K562 (cell line): Measurements from ENCODE around the gene TMED5. TPM values are rescaled to one million over a fixed set of nuclear protein-coding genes. Genes with fewer than 3 reads are reported as not detected.

Experiments
- CC2D1A ChIP-seq: fragments of 450-650 bp; IDR thresholded peaks from 2 replicates; pipeline ENCODE4 v1.6.1; 2017; ENCODE audit warnings: mild to moderate bottlenecking
- MAFK ChIP-seq: IDR thresholded peaks from 2 replicates; pipeline ENCODE4 v1.6.1; 2011; ENCODE audit warnings: low read length, improper control_type of control experiment
- NUFIP1 ChIP-seq: fragments of 450-650 bp; IDR thresholded peaks from 2 replicates; pipeline ENCODE4 v1.6.1; 2018; ENCODE audit not compliant: partially characterized antibody
- RAD21 ChIP-seq, 2 experiments: fragments of 250-450 bp in 1 of 2; fragments of 450-650 bp in 1 of 2; sonication (Bioruptor Pico) in 1 of 2; formaldehyde crosslinking in 1 of 2; IDR thresholded peaks in 1 of 2; conservative IDR thresholded peaks in 1 of 2; 2 replicates each; pipeline versions ENCODE4 v1.4.0 to v1.8.0; 2020 to 2022; ENCODE audit warnings: mild to moderate bottlenecking in 2 of 2, moderate library complexity in 1 of 2
- RFX5 ChIP-seq: IDR thresholded peaks from 2 replicates; pipeline ENCODE4 v1.6.1; 2011; ENCODE audit warnings: low read depth, mild to moderate bottlenecking, improper control_type of control experiment, low read length
- SIRT6 ChIP-seq: IDR thresholded peaks from one replicate; pipeline ENCODE4 v1.6.1; 2012; ENCODE audit warnings: low read depth, mild to moderate bottlenecking, control low read depth, inconsistent platforms, low read length, moderate library complexity
- STAT5B ChIP-seq: fragments of 250-450 bp; sonication (Bioruptor Pico); IDR thresholded peaks from 2 replicates; pipeline ENCODE4 v1.8.0; 2021; ENCODE audit warnings: mild to moderate bottlenecking, inconsistent platforms
- TBP ChIP-seq: optimal IDR thresholded peaks from 2 replicates; pipeline ENCODE3; 2011; ENCODE audit warnings: low read depth, low read length, improper control_type of control experiment
- THRAP3 ChIP-seq: fragments of 450-650 bp; IDR thresholded peaks from 2 replicates; pipeline ENCODE4 v1.6.1; 2016; ENCODE audit warnings: mild to moderate bottlenecking, inconsistent platforms, borderline replicate concordance
- ZBED1 ChIP-seq: IDR thresholded peaks from 2 replicates; pipeline ENCODE4 v1.6.1; 2014
- ZBTB8A ChIP-seq: fragments of 450-650 bp; IDR thresholded peaks from 2 replicates; pipeline ENCODE4 v1.6.1; 2018; ENCODE audit warnings: mild to moderate bottlenecking, moderate library complexity; ENCODE audit not compliant: partially characterized antibody
- ZNF274 ChIP-seq: IDR thresholded peaks from 2 replicates; pipeline ENCODE4 v1.6.1; 2011; ENCODE audit warnings: low read depth, mild to moderate bottlenecking, low read length, moderate library complexity, borderline replicate concordance
- ZNF445 ChIP-seq: fragments of 250-450 bp; sonication (Bioruptor Pico); IDR thresholded peaks from 2 replicates; pipeline ENCODE4 v1.4.0; 2020; ENCODE audit warnings: low read depth, mild to moderate bottlenecking, moderate library complexity
- polyA plus RNA-seq, 8 experiments: library from polyadenylated mRNA; depleted of rRNA in 4 of 8; stranded (reverse) in 5 of 8; unstranded in 3 of 8; fragments of >200 nt; fragmentation: Nextera tagmentation in 2 of 8; fragmentation: Illumina TruSeq in 1 of 8; extraction: Ambion mirVana in 2 of 8; extraction: Trizol in 1 of 8; gene quantifications; 2 replicates each; pipeline versions ENCODE4 v1.2.1 to v1.2.3, GENCODE V29; 2011 to 2014; ENCODE audit warnings: inconsistent platforms in 1 of 8, missing spikeins in 1 of 8
- total RNA-seq, 7 experiments: library from RNA; depleted of rRNA in 6 of 7; stranded (reverse); fragments of >200 nt in 6 of 7; fragmentation: Illumina TruSeq in 2 of 7; extraction: Trizol in 2 of 7; gene quantifications; 2 replicates each; pipeline versions ENCODE4 v1.2.1 to v1.2.3, GENCODE V29; 2011 to 2021; ENCODE audit warnings: low replicate concordance in 1 of 7
- TF ChIP-seq, protein P1 (sequence below): fragments of 250-450 bp; sonication (Bioruptor Pico); IDR thresholded peaks from 2 replicates; pipeline ENCODE4 v1.5.0; 2021
- TF ChIP-seq, protein P2 (sequence below): IDR thresholded peaks from 2 replicates; pipeline ENCODE4 v1.6.1; 2011; ENCODE audit warnings: borderline replicate concordance, low read depth, mild to moderate bottlenecking, moderate library complexity, low read length; ENCODE audit not compliant: insufficient read depth, poor library complexity, severe bottlenecking
- TF ChIP-seq, protein P3 (sequence below): fragments of 450-650 bp; IDR thresholded peaks from 2 replicates; pipeline ENCODE4 v1.6.1; 2016; ENCODE audit warnings: low read depth

TMED5 gene
- total and polyA plus RNA-seq, 9 of the 15 experiments (the other 6 are each of a cell fraction or from before 2014, with no cell fraction given) = 28.7 to 83.7 (median 67.2) TPM

DNA sequence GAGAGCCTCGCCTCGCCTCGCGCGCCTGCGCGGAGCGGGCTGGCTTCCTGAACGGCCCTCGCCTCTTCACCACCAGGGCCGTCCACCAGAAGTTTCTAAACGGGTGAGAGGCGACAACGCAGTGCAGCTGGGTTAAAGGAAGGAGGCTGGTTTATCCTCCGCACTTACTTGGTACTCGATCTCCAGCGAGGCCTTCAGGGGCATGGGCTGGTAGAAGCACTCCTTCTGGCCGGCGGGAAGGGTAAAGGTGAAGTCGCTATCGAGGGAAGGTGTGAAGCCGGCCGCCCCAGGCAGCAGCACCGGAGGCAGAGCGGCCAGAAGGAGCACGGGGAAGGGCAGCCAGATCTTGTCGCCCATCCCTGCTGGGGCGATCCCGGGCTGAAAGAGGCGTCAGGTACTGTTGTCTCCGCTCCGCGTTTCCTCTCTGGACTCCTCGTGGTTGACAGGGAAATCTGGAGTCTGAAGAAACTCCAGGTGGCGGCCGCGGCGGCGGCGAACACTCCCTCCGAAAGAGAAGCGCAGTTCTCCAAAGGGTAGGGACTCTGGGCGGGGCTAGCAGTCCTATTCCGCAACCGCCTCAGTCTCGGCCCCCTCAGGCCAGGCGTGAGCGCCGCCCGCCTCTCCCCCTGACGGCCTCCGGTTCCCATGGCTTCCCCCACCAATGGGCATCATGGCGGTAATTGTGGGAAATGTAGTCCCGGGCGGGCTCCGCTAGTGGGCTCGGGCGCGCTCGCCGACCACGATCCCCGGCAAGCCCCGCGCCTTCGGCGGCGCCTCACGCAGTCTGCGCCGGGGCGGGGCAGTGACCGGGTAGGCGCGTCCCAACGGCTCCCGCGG is at the start of gene TMED5 (continued):
- TF ChIP-seq ZBED1 (no peak), RFX5 (no peak), TBP (peak; percentile 83), STAT5B (no peak), SIRT6 (no peak), ZNF274 (no peak), RAD21 (CRISPR knock-in tag; conservative IDR thresholded peaks at IDR 0.05 in 1 of 2, IDR thresholded peaks at IDR 0.05 in 1 of 2) (no peak), ZNF445 (CRISPR knock-in tag) (no peak), THRAP3 (no peak), CC2D1A (no peak), ZBTB8A (no peak), NUFIP1 (no peak), MAFK (no peak)
- TF ChIP-seq, protein P1, sequence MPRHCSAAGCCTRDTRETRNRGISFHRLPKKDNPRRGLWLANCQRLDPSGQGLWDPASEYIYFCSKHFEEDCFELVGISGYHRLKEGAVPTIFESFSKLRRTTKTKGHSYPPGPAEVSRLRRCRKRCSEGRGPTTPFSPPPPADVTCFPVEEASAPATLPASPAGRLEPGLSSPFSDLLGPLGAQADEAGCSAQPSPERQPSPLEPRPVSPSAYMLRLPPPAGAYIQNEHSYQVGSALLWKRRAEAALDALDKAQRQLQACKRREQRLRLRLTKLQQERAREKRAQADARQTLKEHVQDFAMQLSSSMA = 0 out of 2 replicates have a peak, but pooled peaks have one; percentile 33
- TF ChIP-seq, protein P2, sequence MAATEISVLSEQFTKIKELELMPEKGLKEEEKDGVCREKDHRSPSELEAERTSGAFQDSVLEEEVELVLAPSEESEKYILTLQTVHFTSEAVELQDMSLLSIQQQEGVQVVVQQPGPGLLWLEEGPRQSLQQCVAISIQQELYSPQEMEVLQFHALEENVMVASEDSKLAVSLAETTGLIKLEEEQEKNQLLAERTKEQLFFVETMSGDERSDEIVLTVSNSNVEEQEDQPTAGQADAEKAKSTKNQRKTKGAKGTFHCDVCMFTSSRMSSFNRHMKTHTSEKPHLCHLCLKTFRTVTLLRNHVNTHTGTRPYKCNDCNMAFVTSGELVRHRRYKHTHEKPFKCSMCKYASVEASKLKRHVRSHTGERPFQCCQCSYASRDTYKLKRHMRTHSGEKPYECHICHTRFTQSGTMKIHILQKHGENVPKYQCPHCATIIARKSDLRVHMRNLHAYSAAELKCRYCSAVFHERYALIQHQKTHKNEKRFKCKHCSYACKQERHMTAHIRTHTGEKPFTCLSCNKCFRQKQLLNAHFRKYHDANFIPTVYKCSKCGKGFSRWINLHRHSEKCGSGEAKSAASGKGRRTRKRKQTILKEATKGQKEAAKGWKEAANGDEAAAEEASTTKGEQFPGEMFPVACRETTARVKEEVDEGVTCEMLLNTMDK = peak; percentile 55
- TF ChIP-seq, protein P3, sequence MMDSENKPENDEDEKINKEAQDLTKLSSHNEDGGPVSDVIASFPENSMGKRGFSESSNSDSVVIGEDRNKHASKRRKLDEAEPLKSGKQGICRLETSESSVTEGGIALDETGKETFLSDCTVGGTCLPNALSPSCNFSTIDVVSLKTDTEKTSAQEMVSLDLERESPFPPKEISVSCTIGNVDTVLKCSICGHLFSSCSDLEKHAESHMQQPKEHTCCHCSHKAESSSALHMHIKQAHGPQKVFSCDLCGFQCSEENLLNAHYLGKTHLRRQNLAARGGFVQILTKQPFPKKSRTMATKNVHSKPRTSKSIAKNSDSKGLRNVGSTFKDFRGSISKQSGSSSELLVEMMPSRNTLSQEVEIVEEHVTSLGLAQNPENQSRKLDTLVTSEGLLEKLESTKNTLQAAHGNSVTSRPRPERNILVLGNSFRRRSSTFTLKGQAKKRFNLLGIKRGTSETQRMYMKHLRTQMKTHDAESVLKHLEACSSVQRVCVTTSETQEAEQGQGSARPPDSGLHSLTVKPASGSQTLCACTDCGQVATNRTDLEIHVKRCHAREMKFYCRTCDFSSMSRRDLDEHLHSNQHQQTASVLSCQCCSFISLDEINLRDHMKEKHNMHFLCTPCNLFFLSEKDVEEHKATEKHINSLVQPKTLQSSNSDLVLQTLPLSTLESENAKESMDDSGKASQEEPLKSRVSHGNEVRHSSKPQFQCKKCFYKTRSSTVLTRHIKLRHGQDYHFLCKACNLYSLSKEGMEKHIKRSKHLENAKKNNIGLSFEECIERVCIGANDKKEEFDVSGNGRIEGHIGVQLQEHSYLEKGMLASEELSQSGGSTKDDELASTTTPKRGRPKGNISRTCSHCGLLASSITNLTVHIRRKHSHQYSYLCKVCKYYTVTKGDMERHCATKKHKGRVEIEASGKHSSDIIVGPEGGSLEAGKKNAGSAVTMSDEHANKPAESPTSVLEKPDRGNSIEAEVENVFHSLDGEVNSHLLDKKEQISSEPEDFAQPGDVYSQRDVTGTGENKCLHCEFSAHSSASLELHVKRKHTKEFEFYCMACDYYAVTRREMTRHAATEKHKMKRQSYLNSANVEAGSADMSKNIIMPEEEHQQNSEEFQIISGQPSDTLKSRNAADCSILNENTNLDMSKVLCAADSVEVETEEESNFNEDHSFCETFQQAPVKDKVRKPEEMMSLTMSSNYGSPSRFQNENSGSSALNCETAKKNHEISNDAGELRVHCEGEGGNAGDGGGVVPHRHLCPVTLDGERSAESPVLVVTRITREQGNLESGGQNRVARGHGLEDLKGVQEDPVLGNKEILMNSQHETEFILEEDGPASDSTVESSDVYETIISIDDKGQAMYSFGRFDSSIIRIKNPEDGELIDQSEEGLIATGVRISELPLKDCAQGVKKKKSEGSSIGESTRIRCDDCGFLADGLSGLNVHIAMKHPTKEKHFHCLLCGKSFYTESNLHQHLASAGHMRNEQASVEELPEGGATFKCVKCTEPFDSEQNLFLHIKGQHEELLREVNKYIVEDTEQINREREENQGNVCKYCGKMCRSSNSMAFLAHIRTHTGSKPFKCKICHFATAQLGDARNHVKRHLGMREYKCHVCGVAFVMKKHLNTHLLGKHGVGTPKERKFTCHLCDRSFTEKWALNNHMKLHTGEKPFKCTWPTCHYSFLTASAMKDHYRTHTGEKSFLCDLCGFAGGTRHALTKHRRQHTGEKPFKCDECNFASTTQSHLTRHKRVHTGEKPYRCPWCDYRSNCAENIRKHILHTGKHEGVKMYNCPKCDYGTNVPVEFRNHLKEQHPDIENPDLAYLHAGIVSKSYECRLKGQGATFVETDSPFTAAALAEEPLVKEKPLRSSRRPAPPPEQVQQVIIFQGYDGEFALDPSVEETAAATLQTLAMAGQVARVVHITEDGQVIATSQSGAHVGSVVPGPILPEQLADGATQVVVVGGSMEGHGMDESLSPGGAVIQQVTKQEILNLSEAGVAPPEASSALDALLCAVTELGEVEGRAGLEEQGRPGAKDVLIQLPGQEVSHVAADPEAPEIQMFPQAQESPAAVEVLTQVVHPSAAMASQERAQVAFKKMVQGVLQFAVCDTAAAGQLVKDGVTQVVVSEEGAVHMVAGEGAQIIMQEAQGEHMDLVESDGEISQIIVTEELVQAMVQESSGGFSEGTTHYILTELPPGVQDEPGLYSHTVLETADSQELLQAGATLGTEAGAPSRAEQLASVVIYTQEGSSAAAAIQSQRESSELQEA = no peak
